ENCODE data around the gene CASK. TPM values are rescaled to one million over a fixed set of nuclear protein-coding genes. Genes with fewer than 3 reads are reported as not detected.

CASK gene
- total and polyA plus RNA-seq, 7 experiments from 2014 or later = 5.6 to 72.4 (median 43.5) TPM

GRCh38 chrX:41543668-41544067 lies 379.7 kb downstream of the CASK start:
- Mint-ChIP-seq H3K4me3 (no peak overlapping the region), H3K27me3 (no peaks in the 10 kb centered on the region), H3K9me3 (no peaks in the 10 kb centered on the region), H3K27ac (no peak overlapping the region), H3K36me3 (peaks cover 4 to 23% (median 12%) of the 10 kb centered on the region in 5 donors), H3K4me1 (peaks cover 0 to 6% (median 0%) of the 10 kb centered on the region in 7 donors)
- Histone ChIP-seq H3K36me3 (ENCODE audit: control insufficient read depth in 2 of 3, insufficient read depth in 3 of 3, low read length in 3 of 3) (peaks cover 0 to 5% (median 0%) of the 10 kb centered on the region in 3 experiments), H3K27me3 (ENCODE audit: control insufficient read depth in 2 of 2, insufficient read depth in 2 of 2, low read length in 2 of 2) (no peaks in the 10 kb centered on the region), H3K4me3 (ENCODE audit: low read length) (no peak overlapping the region), H3K27ac (ENCODE audit: low read depth, low read length) (no peak overlapping the region), H3K9me3 (ENCODE audit: control insufficient read depth in 2 of 3, low read length in 3 of 3) (no peaks in the 10 kb centered on the region), H3K4me1 (ENCODE audit: control insufficient read depth in 2 of 2, insufficient read depth in 2 of 2, low read length in 2 of 2) (no peaks in the 10 kb centered on the region)
- no peak for DNase-seq
- ChIA-PET POLR2A (no interaction called here), CTCF (no interaction called here)
- no peak for ATAC-seq
- intact Hi-C loops (cut with micrococcal nuclease) = no loop called here

GRCh38 chrX:41543025-41543424 lies 380.3 kb downstream of the CASK start:
- H3K27ac ChIP-seq (ENCODE audit: low read depth, low read length) = no peak overlapping the region
- H3K27me3 ChIP-seq (ENCODE audit: control insufficient read depth in 2 of 2, insufficient read depth in 2 of 2, low read length in 2 of 2) = no peaks in the 10 kb centered on the region
- H3K4me1 ChIP-seq (ENCODE audit: control insufficient read depth in 2 of 2, insufficient read depth in 2 of 2, low read length in 2 of 2) = no peaks in the 10 kb centered on the region
- POLR2A ChIA-PET = interaction anchor here (0.6 kb wide), 1 partner anchor 212 kb away, joined by 4 read pairs; no protein-coding TSS in a partner anchor
- no peaks in the 10 kb centered on the region for H3K27me3 Mint-ChIP-seq
- no peaks in the 10 kb centered on the region for H3K9me3 Mint-ChIP-seq
- intact Hi-C loops (cut with micrococcal nuclease) = no loop called here
- no peak overlapping the region for H3K4me3 ChIP-seq (ENCODE audit: low read length)
- H3K4me3 Mint-ChIP-seq = no peak overlapping the region
- DNase-seq = no peak
- H3K4me1 Mint-ChIP-seq = peaks cover 0 to 6% (median 0%) of the 10 kb centered on the region in 7 donors
- peaks cover 4 to 20% (median 12%) of the 10 kb centered on the region in 5 donors for H3K36me3 Mint-ChIP-seq
- no peaks in the 10 kb centered on the region for H3K9me3 ChIP-seq (ENCODE audit: control insufficient read depth in 2 of 3, low read length in 3 of 3)
- H3K27ac Mint-ChIP-seq = no peak overlapping the region
- ATAC-seq = no peak
- CTCF ChIA-PET = no interaction called here
- peaks cover 0 to 5% (median 0%) of the 10 kb centered on the region in 3 experiments for H3K36me3 ChIP-seq (ENCODE audit: control insufficient read depth in 2 of 3, insufficient read depth in 3 of 3, low read length in 3 of 3)

- ChIA-PET POLR2A (interaction anchor here (0.6 to 1.0 kb wide), 2 partner anchors 212 to 263 kb away, joined by 3 to 4 read pairs; no protein-coding TSS in a partner anchor), CTCF (no interaction called here)
- H3K9me3 Mint-ChIP-seq = no peaks in the 10 kb centered on the region
- no peaks in the 10 kb centered on the region for H3K4me1 ChIP-seq (ENCODE audit: control insufficient read depth in 2 of 2, insufficient read depth in 2 of 2, low read length in 2 of 2)
- H3K27me3 ChIP-seq (ENCODE audit: control insufficient read depth in 2 of 2, insufficient read depth in 2 of 2, low read length in 2 of 2) = no peaks in the 10 kb centered on the region
- peaks cover 0 to 5% (median 0%) of the 10 kb centered on the region in 3 experiments for H3K36me3 ChIP-seq (ENCODE audit: control insufficient read depth in 2 of 3, insufficient read depth in 3 of 3, low read length in 3 of 3)
- H3K4me3 Mint-ChIP-seq = no peak overlapping the region
- H3K27ac ChIP-seq (ENCODE audit: low read depth, low read length) = no peak overlapping the region
- no peaks in the 10 kb centered on the region for H3K9me3 ChIP-seq (ENCODE audit: control insufficient read depth in 2 of 3, low read length in 3 of 3)
- intact Hi-C loops (cut with micrococcal nuclease) = no loop called here
- no peak overlapping the region for H3K4me3 ChIP-seq (ENCODE audit: low read length)
- no peak overlapping the region for H3K27ac Mint-ChIP-seq
- H3K36me3 Mint-ChIP-seq = peaks cover 4 to 20% (median 12%) of the 10 kb centered on the region in 5 donors
- no peak for ATAC-seq
- no peaks in the 10 kb centered on the region for H3K27me3 Mint-ChIP-seq
- H3K4me1 Mint-ChIP-seq = peaks cover 0 to 6% (median 0%) of the 10 kb centered on the region in 7 donors
- DNase-seq = no peak
Measured at GRCh38 chrX:41542536-41542935, 380.8 kb downstream of the CASK start.

GRCh38 chrX:41542135-41542534 lies 381.2 kb downstream of the CASK start:
- Mint-ChIP-seq H3K27me3 (no peaks in the 10 kb centered on the region), H3K4me3 (no peak overlapping the region), H3K9me3 (no peaks in the 10 kb centered on the region), H3K27ac (no peak overlapping the region), H3K36me3 (peaks cover 4 to 18% (median 11%) of the 10 kb centered on the region in 5 donors), H3K4me1 (peaks cover 0 to 6% (median 0%) of the 10 kb centered on the region in 7 donors)
- ATAC-seq (no peak), DNase-seq (no peak)
- POLR2A ChIA-PET = interaction anchor here (1.0 kb wide), 1 partner anchor 262 kb away, joined by 3 read pairs; no protein-coding TSS in a partner anchor
- CTCF ChIA-PET = no interaction called here
- Histone ChIP-seq H3K4me1 (ENCODE audit: control insufficient read depth in 2 of 2, insufficient read depth in 2 of 2, low read length in 2 of 2) (no peaks in the 10 kb centered on the region), H3K27ac (ENCODE audit: low read depth, low read length) (no peak overlapping the region), H3K36me3 (ENCODE audit: control insufficient read depth in 2 of 3, insufficient read depth in 3 of 3, low read length in 3 of 3) (peaks cover 0 to 5% (median 0%) of the 10 kb centered on the region in 3 experiments), H3K9me3 (ENCODE audit: control insufficient read depth in 2 of 3, low read length in 3 of 3) (no peaks in the 10 kb centered on the region), H3K4me3 (ENCODE audit: low read length) (no peak overlapping the region), H3K27me3 (ENCODE audit: control insufficient read depth in 2 of 2, insufficient read depth in 2 of 2, low read length in 2 of 2) (no peaks in the 10 kb centered on the region)
- intact Hi-C loops (cut with micrococcal nuclease) = no loop called here

- Histone ChIP-seq H3K4me1 (ENCODE audit: control insufficient read depth in 2 of 2, insufficient read depth in 2 of 2, low read length in 2 of 2) (no peaks in the 10 kb centered on the region), H3K4me3 (ENCODE audit: low read length) (no peak overlapping the region), H3K9me3 (ENCODE audit: control insufficient read depth in 2 of 3, low read length in 3 of 3) (no peaks in the 10 kb centered on the region), H3K36me3 (ENCODE audit: control insufficient read depth in 2 of 3, insufficient read depth in 3 of 3, low read length in 3 of 3) (peaks cover 0 to 5% (median 0%) of the 10 kb centered on the region in 3 experiments), H3K27me3 (ENCODE audit: control insufficient read depth in 2 of 2, insufficient read depth in 2 of 2, low read length in 2 of 2) (no peaks in the 10 kb centered on the region), H3K27ac (ENCODE audit: low read depth, low read length) (no peak overlapping the region)
- DNase-seq = no peak
- CTCF ChIA-PET = no interaction called here
- Mint-ChIP-seq H3K27me3 (no peaks in the 10 kb centered on the region), H3K36me3 (peaks cover 4 to 18% (median 10%) of the 10 kb centered on the region in 5 donors), H3K9me3 (no peaks in the 10 kb centered on the region), H3K27ac (no peak overlapping the region), H3K4me3 (no peak overlapping the region), H3K4me1 (peaks cover 0 to 6% (median 0%) of the 10 kb centered on the region in 7 donors)
- POLR2A ChIA-PET = no interaction called here
- intact Hi-C loops (cut with micrococcal nuclease) = no loop called here
- ATAC-seq = no peak
Measured at GRCh38 chrX:41541386-41541785, 382.0 kb downstream of the CASK start.

- no peaks in the 10 kb centered on the region for H3K27me3 ChIP-seq (ENCODE audit: control insufficient read depth in 2 of 2, insufficient read depth in 2 of 2, low read length in 2 of 2)
- Mint-ChIP-seq H3K9me3 (no peaks in the 10 kb centered on the region), H3K27ac (no peak overlapping the region), H3K4me1 (peaks cover 0 to 6% (median 0%) of the 10 kb centered on the region in 7 donors), H3K4me3 (no peak overlapping the region), H3K36me3 (peaks cover 0 to 15% (median 10%) of the 10 kb centered on the region in 5 donors), H3K27me3 (no peaks in the 10 kb centered on the region)
- ATAC-seq = no peak
- H3K4me3 ChIP-seq (ENCODE audit: low read length) = no peak overlapping the region
- no peak for DNase-seq
- no peak overlapping the region for H3K27ac ChIP-seq (ENCODE audit: low read depth, low read length)
- CTCF ChIA-PET = no interaction called here
- POLR2A ChIA-PET = no interaction called here
- peaks cover 0 to 5% (median 0%) of the 10 kb centered on the region in 3 experiments for H3K36me3 ChIP-seq (ENCODE audit: control insufficient read depth in 2 of 3, insufficient read depth in 3 of 3, low read length in 3 of 3)
- H3K4me1 ChIP-seq (ENCODE audit: control insufficient read depth in 2 of 2, insufficient read depth in 2 of 2, low read length in 2 of 2) = no peaks in the 10 kb centered on the region
- H3K9me3 ChIP-seq (ENCODE audit: control insufficient read depth in 2 of 3, low read length in 3 of 3) = no peaks in the 10 kb centered on the region
- intact Hi-C loops (cut with micrococcal nuclease) = no loop called here
Measured at GRCh38 chrX:41538707-41539106, 384.6 kb downstream of the CASK start.

- Mint-ChIP-seq H3K9me3 (no peaks in the 10 kb centered on the region), H3K4me1 (peaks cover 0 to 19% (median 0%) of the 10 kb centered on the region in 7 donors), H3K4me3 (no peak overlapping the region), H3K27me3 (no peaks in the 10 kb centered on the region), H3K27ac (no peak overlapping the region), H3K36me3 (peaks cover 5 to 35% (median 13%) of the 10 kb centered on the region in 5 donors)
- Histone ChIP-seq H3K4me1 (ENCODE audit: control insufficient read depth in 2 of 2, insufficient read depth in 2 of 2, low read length in 2 of 2) (no peaks in the 10 kb centered on the region), H3K27ac (ENCODE audit: low read depth, low read length) (no peak overlapping the region), H3K9me3 (ENCODE audit: control insufficient read depth in 2 of 3, low read length in 3 of 3) (no peaks in the 10 kb centered on the region), H3K4me3 (ENCODE audit: low read length) (no peak overlapping the region), H3K27me3 (ENCODE audit: control insufficient read depth in 2 of 2, insufficient read depth in 2 of 2, low read length in 2 of 2) (no peaks in the 10 kb centered on the region), H3K36me3 (ENCODE audit: control insufficient read depth in 2 of 3, insufficient read depth in 3 of 3, low read length in 3 of 3) (peaks cover 0 to 25% (median 0%) of the 10 kb centered on the region in 3 experiments)
- intact Hi-C loops (cut with micrococcal nuclease) = no loop called here
- ChIA-PET POLR2A (no interaction called here), CTCF (interaction anchor here (0.8 kb wide), 1 partner anchor 12 kb away, joined by 3 read pairs; no protein-coding TSS in a partner anchor)
- ATAC-seq = no peak
- no peak for DNase-seq
Measured at GRCh38 chrX:41530085-41530484, 393.3 kb downstream of the CASK start.

All from naive thymus-derived CD4-positive, alpha-beta T cell (primary cell).